GM10248 (cell line): ENCODE measurements around the gene ARL3.

Source experiments
- CTCF ChIA-PET: fragments of 300-600 bp; sonication (Branson Sonifier 250); formaldehyde crosslinking; extraction: SDS; loops from one replicate; lab custom pipeline; 2021; ENCODE audit warnings: antibody characterized with exemption; lab: Yijun Ruan, JAX
- POLR2A ChIA-PET: fragments of 350-650 bp; sonication (Branson Sonifier 250); formaldehyde crosslinking; extraction: SDS; loops from one replicate; lab custom pipeline; 2020; ENCODE audit warnings: antibody characterized with exemption; lab: Yijun Ruan, JAX
- DNase-seq: peaks from one replicate; pipeline ENCODE4 v3.0.0; 2012; ENCODE audit errors: extremely low spot score
- CTCF ChIP-seq: IDR thresholded peaks from 2 replicates; pipeline ENCODE4 v1.5.1; 2012; ENCODE audit warnings: mild to moderate bottlenecking, low read depth; ENCODE audit errors: extremely low read depth, missing control alignments, control extremely low read depth

ARL3 gene

DNA sequence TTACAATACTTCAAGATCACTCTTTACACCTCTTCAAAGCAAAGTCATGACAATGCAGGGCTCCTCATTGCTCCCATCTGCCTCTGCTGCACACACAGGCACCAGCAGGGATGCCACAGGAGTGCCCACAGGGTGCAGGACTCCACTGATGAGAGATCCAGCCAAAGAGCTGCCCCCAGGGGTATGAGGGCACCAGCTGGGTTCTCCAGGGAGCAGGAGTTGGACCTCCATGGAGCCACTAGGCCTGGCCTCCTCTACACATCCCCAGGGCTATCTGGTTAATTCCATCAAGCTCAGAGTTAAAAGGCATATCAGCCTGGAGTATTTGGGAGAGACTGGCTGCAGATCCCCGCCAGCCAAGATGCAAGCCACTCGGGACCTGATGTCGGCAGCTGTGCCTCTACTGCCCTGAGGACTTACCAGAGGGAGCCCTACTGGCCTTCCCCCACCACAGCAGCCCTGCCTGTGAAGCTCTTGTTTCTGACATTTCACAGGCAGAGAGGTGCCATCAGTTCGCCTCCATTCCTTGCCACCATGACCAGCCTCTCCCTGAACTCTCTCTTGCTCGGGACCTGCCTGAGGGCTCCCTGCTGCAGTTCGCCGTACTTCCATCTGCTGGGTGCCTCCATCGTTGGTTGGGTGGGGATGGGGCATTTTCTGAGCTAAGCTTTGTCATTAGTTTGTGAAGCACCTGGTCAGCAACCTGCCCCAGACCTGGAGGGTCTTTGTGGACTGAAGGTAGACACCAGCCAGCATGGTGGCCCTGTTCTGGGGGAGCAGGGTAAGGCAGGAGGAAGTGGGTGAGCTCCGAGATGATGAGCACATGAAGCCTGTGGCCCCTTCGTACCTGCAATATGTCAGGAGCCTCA, 82.4 kb downstream of the ARL3 start:
- TF ChIP-seq CTCF, result no peak
- ChIA-PET CTCF (interaction anchor here (0.8 to 2.1 kb wide), 8 partner anchors 8 to 51 kb away, joined by 3 to 6 read pairs (median 4); no protein-coding TSS in a partner anchor), POLR2A (no interaction called here)
- DNase-seq, result no peak

DNA sequence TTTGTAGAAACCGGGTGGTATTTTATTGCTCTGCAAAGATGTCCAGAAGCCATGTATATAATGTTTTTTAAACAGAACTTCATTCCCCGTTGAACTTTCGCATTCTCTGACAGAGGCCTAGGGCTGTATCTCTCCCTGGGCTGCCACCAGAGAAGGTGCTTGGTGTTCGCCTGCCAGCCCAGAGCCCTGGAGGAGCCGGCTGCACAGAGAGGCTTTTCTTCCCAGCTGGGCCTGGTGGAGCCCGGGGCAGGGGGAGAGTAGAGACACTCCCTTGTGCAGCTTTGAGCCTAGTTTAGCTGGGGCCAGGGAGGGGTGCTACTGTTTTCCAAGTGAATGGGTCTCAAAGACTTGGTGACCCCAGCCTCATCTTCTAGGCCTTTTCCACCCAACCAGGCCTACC, 83.5 kb downstream of the ARL3 start:
- POLR2A ChIA-PET, result no interaction called here
- no peak for TF ChIP-seq CTCF
- no peak for DNase-seq
- CTCF ChIA-PET, result interaction anchor here (0.9 to 1.9 kb wide), 3 partner anchors 14 to 50 kb away, joined by 3 to 5 read pairs (median 4); no protein-coding TSS in a partner anchor

- CTCF ChIA-PET, result interaction anchor here (0.9 to 1.9 kb wide), 3 partner anchors 13 to 49 kb away, joined by 3 to 5 read pairs (median 4); no protein-coding TSS in a partner anchor
- POLR2A ChIA-PET, result interaction anchor here (0.5 kb wide), 1 partner anchor 223 kb away, joined by 4 read pairs; no protein-coding TSS in a partner anchor
- DNase-seq, result no peak
- no peak for TF ChIP-seq CTCF
Observed at GRCh38 chr10:102629661-102630614, 84.3 kb downstream of the ARL3 start.

GRCh38 chr10:102628451-102628911, 85.7 kb downstream of the ARL3 start:
- ChIA-PET CTCF (interaction anchor here (0.7 to 2.5 kb wide), 8 partner anchors 9 to 459 kb away, joined by 3 to 10 read pairs (median 4); partner anchors contain the start of gene TRIM8), POLR2A (no interaction called here)
- TF ChIP-seq CTCF, result no peak
- DNase-seq, result no peak

GRCh38 chr10:102627736-102628293, 86.4 kb downstream of the ARL3 start:
- no peak for TF ChIP-seq CTCF
- POLR2A ChIA-PET, result no interaction called here
- DNase-seq, result no peak
- CTCF ChIA-PET, result interaction anchor here (0.8 to 2.5 kb wide), 7 partner anchors 12 to 458 kb away, joined by 3 to 10 read pairs (median 4); partner anchors contain the start of gene TRIM8
